Measurements from ENCODE around the gene PLB1.

PLB1 gene

GRCh38 chr2:28684142-28684858, 188.4 kb downstream of the PLB1 start:
- Histone ChIP-seq H3K27me3 (ENCODE audit: control insufficient read depth in 1 of 2, insufficient read depth in 2 of 2, low read length in 2 of 2) (no peaks in the 10 kb centered on the region), H3K4me1 (ENCODE audit: control insufficient read depth, insufficient read depth, low read length) (peaks cover 45% of the 10 kb centered on the region), H3K27ac (ENCODE audit: low read length) (no peak overlapping the region), H3K9me3 (ENCODE audit: control insufficient read depth in 2 of 2, low read length in 2 of 2) (no peaks in the 10 kb centered on the region), H3K9ac (ENCODE audit: low read length in 2 of 2) (no peak overlapping the region), H3K36me3 (ENCODE audit: control insufficient read depth in 2 of 2, insufficient read depth in 2 of 2, low read length in 2 of 2) (no peaks in the 10 kb centered on the region), H3K4me3 (ENCODE audit: low read length in 2 of 2) (no peak overlapping the region)

DNA sequence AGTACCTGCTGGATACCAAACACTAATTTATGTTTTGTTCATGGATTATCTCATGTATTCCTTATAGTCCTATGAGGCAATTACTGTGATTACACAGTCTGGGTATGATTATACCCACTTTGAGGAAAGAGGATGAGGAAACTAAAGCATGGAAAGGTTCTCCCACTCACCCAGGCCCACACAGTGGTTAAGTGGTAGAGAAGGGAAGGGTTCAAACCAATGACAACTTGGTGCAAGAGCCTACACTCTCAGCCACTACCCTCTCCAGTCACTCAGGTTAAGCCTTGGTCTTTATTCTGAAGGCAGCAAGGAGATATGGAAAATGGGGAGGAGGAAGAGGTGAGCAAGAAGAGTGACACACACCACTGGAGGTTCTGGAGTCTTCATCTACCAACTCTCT, 191.3 kb downstream of the PLB1 start:
- Histone ChIP-seq H3K36me3 (ENCODE audit: control insufficient read depth in 2 of 2, insufficient read depth in 2 of 2, low read length in 2 of 2) (no peaks in the 10 kb centered on the region), H3K9ac (ENCODE audit: low read length in 2 of 2) (no peak overlapping the region), H3K4me1 (ENCODE audit: control insufficient read depth, insufficient read depth, low read length) (peaks cover 33% of the 10 kb centered on the region), H3K9me3 (ENCODE audit: control insufficient read depth in 2 of 2, low read length in 2 of 2) (no peaks in the 10 kb centered on the region), H3K4me3 (ENCODE audit: low read length in 2 of 2) (no peak overlapping the region), H3K27ac (ENCODE audit: low read length) (no peak overlapping the region), H3K27me3 (ENCODE audit: control insufficient read depth in 1 of 2, insufficient read depth in 2 of 2, low read length in 2 of 2) (no peaks in the 10 kb centered on the region)

DNA sequence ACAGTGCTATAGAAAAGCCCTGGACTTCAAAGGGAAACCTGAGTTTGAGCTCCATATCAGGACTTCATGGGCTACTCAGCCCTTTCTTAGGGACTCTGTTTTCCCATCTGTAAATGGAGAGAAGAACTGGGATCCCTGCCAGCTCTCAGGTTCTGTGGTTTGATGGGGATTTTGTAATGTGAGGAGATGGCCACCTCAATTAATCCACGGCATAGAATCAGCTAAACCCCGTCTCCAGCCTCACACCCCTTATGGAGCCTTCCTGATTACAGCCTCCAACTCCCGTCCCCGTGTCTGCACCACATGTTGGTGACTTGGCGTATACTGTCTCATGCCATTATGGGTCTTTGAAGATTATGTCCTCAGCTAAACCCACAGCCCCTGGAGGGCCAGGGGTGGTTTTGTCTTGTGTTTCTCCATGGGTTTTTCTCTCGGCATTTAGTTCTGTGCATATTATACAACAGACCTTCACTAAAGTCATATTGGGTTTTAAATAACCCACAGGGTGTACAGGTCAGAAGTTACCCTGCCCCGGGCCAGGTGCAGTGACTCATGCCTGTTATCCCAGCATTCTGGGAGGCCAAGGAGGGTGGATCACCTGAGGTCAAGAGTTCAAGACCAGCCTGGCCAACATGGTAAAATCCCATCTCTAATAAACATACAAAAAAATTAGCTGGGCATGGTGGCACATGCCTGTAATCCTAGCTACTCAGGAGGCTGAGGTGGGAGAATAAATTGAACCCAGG, 192.0 kb downstream of the PLB1 start:
- Histone ChIP-seq H3K4me1 (ENCODE audit: control insufficient read depth, insufficient read depth, low read length) (peaks cover 29% of the 10 kb centered on the region), H3K27ac (ENCODE audit: low read length) (no peak overlapping the region), H3K36me3 (ENCODE audit: control insufficient read depth in 2 of 2, insufficient read depth in 2 of 2, low read length in 2 of 2) (no peaks in the 10 kb centered on the region), H3K9me3 (ENCODE audit: control insufficient read depth in 2 of 2, low read length in 2 of 2) (no peaks in the 10 kb centered on the region), H3K9ac (ENCODE audit: low read length in 2 of 2) (no peak overlapping the region), H3K27me3 (ENCODE audit: control insufficient read depth in 1 of 2, insufficient read depth in 2 of 2, low read length in 2 of 2) (no peaks in the 10 kb centered on the region), H3K4me3 (ENCODE audit: low read length in 2 of 2) (no peak overlapping the region)

DNA sequence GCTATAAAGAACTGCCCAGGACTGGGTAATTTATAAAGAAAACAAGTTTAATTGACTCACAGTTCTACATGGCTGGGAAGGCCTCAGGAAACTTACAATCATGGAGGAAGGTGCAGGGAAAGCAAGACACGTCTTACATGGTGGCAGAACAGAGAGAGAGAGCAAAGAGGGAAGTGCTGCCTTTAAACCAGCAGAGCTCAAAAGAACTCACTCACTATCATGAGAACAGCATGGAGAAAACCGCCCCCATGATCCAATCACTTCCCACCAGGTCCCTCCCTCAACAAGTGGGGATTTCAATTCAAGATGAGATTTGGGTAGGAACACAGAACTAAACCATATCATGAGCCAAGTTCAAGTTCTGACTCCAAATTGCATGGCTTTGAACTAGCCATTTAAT, 193.0 kb downstream of the PLB1 start:
- Histone ChIP-seq H3K9ac (ENCODE audit: low read length in 2 of 2) (no peak overlapping the region), H3K4me1 (ENCODE audit: control insufficient read depth, insufficient read depth, low read length) (peaks cover 20% of the 10 kb centered on the region), H3K4me3 (ENCODE audit: low read length in 2 of 2) (no peak overlapping the region), H3K9me3 (ENCODE audit: control insufficient read depth in 2 of 2, low read length in 2 of 2) (no peaks in the 10 kb centered on the region), H3K27me3 (ENCODE audit: control insufficient read depth in 1 of 2, insufficient read depth in 2 of 2, low read length in 2 of 2) (no peaks in the 10 kb centered on the region), H3K27ac (ENCODE audit: low read length) (no peak overlapping the region), H3K36me3 (ENCODE audit: control insufficient read depth in 2 of 2, insufficient read depth in 2 of 2, low read length in 2 of 2) (no peaks in the 10 kb centered on the region)

- Histone ChIP-seq H3K36me3 (ENCODE audit: control insufficient read depth in 2 of 2, insufficient read depth in 2 of 2, low read length in 2 of 2) (no peaks in the 10 kb centered on the region), H3K9me3 (ENCODE audit: control insufficient read depth in 2 of 2, low read length in 2 of 2) (no peaks in the 10 kb centered on the region), H3K27me3 (ENCODE audit: control insufficient read depth in 1 of 2, insufficient read depth in 2 of 2, low read length in 2 of 2) (no peaks in the 10 kb centered on the region), H3K4me1 (ENCODE audit: control insufficient read depth, insufficient read depth, low read length) (peaks cover 14% of the 10 kb centered on the region), H3K27ac (ENCODE audit: low read length) (no peak overlapping the region), H3K4me3 (ENCODE audit: low read length in 2 of 2) (no peak overlapping the region), H3K9ac (ENCODE audit: low read length in 2 of 2) (no peak overlapping the region)
Measured at GRCh38 chr2:28689771-28690170, 193.9 kb downstream of the PLB1 start.

DNA sequence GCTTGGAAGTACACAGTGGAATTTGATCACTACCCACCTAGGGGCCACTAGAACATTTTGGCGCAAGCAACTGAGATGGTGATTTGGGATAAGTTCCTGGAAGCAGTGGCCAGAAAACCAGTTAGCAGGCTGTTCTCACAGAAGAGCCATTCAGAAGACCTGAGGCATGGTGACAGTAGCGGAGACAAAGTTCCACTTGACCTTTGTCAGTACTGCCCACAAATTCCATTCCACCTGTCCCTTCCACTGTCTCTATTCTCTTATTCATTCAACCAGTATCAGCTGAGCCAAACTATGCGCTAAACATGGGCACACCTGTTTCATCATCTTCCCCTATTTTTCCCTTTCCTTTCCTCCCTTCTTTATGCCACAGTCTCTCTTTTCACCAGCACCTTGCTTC, 196.6 kb downstream of the PLB1 start:
- H3K27me3 ChIP-seq (ENCODE audit: control insufficient read depth in 1 of 2, insufficient read depth in 2 of 2, low read length in 2 of 2): no peaks in the 10 kb centered on the region
- H3K4me3 ChIP-seq (ENCODE audit: low read length in 2 of 2): no peak overlapping the region
- no peaks in the 10 kb centered on the region for H3K36me3 ChIP-seq (ENCODE audit: control insufficient read depth in 2 of 2, insufficient read depth in 2 of 2, low read length in 2 of 2)
- no peak overlapping the region for H3K9ac ChIP-seq (ENCODE audit: low read length in 2 of 2)
- H3K9me3 ChIP-seq (ENCODE audit: control insufficient read depth in 2 of 2, low read length in 2 of 2): no peaks in the 10 kb centered on the region
- H3K4me1 ChIP-seq (ENCODE audit: control insufficient read depth, insufficient read depth, low read length): peaks cover 17% of the 10 kb centered on the region
- no peak overlapping the region for H3K27ac ChIP-seq (ENCODE audit: low read length)

- no peaks in the 10 kb centered on the region for H3K9me3 ChIP-seq (ENCODE audit: control insufficient read depth in 2 of 2, low read length in 2 of 2)
- no peak overlapping the region for H3K27ac ChIP-seq (ENCODE audit: low read length)
- no peaks in the 10 kb centered on the region for H3K36me3 ChIP-seq (ENCODE audit: control insufficient read depth in 2 of 2, insufficient read depth in 2 of 2, low read length in 2 of 2)
- H3K9ac ChIP-seq (ENCODE audit: low read length in 2 of 2): no peak overlapping the region
- H3K4me3 ChIP-seq (ENCODE audit: low read length in 2 of 2): no peak overlapping the region
- no peaks in the 10 kb centered on the region for H3K27me3 ChIP-seq (ENCODE audit: control insufficient read depth in 1 of 2, insufficient read depth in 2 of 2, low read length in 2 of 2)
- H3K4me1 ChIP-seq (ENCODE audit: control insufficient read depth, insufficient read depth, low read length): peaks cover 17% of the 10 kb centered on the region
Measured at GRCh38 chr2:28693223-28693622, 197.4 kb downstream of the PLB1 start.
